ENCODE data around the gene TRAPPC2B.

TRAPPC2B gene

DNA sequence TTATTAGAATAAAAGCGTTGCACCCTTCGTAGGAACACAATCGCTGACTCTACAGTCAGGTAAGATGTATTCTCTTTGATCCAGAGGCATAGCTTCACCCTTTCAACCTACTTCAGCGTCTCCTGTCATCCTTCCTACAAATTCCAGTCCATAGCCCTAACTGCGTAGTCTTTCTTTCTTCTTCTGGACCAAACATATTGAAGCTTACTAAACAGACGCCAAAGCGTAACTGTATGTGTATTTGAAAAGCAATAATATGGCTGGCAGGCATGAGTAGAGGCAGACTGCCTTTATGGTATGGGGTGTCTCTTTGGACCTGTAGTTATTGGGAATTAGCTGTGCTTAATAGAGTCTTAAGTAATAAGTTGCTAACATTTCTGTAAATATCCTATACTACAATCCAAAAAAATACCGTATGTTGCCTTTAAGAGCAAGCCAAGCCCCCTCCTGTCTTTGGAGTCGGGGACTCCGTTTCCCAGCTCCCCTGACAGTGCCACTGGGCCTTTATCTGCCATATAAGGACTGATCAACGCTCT lies 25.9 kb downstream of the TRAPPC2B start:
- H3K4me3 ChIP-seq (ENCODE audit: low read depth, low read length), result peak overlapping the region; percentile 49
- TF ChIP-seq MYC (IDR thresholded peaks at IDR 0.05; ENCODE audit: low read depth, low read length) (no peak), POLR2A (IDR thresholded peaks at IDR 0.05; ENCODE audit: extremely low read depth, insufficient read length) (no peak)
- TF ChIP-seq, protein P1, sequence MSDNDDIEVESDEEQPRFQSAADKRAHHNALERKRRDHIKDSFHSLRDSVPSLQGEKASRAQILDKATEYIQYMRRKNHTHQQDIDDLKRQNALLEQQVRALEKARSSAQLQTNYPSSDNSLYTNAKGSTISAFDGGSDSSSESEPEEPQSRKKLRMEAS (IDR thresholded peaks at IDR 0.05; ENCODE audit: low read depth, low read length), result no peak
- TF ChIP-seq, protein P2, sequence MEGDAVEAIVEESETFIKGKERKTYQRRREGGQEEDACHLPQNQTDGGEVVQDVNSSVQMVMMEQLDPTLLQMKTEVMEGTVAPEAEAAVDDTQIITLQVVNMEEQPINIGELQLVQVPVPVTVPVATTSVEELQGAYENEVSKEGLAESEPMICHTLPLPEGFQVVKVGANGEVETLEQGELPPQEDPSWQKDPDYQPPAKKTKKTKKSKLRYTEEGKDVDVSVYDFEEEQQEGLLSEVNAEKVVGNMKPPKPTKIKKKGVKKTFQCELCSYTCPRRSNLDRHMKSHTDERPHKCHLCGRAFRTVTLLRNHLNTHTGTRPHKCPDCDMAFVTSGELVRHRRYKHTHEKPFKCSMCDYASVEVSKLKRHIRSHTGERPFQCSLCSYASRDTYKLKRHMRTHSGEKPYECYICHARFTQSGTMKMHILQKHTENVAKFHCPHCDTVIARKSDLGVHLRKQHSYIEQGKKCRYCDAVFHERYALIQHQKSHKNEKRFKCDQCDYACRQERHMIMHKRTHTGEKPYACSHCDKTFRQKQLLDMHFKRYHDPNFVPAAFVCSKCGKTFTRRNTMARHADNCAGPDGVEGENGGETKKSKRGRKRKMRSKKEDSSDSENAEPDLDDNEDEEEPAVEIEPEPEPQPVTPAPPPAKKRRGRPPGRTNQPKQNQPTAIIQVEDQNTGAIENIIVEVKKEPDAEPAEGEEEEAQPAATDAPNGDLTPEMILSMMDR (IDR thresholded peaks at IDR 0.05; ENCODE audit: low read depth, low read length), result no peak

DNA sequence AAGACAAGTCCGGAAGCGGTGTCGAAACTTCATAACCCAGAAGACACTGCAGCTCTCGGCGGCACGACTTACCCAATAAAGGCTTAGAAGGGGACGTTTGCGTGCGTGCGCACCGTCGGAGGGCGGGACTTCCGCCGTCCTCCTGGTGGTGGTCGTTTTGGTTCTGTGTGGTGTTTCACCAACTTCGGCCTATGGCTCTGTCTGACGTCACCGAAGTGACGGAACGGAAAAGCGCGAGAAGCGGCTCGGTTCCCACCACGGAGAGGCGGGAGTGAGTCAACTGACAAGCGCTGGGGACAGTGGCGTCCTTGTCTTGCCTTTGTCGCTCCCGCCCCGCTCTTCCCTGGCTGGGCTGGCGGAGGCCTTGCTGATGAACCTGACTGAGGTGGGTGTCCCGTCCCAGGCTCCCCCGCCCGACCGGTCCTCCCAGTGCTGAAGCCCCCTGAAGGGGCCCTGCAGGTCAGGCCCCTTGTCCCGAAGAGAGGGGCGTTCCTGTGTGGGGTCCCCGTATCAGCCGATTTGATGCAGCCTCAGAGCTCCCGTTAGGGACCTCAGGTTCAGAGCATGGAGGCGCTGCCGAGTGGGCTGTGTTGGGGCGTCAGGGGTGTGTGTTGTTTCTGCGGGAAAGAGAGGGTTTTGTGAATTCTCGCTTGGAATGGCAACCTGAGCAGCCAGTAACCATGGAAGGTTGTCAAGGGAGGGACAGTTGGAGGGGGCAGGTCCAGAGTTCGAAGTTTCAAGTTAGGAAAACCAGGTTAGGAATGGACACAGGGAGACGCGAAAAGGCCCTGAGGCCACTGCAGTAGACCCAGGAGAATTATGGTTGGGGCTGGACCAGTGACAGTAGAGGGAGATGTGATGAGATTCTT lies 26.6 kb downstream of the TRAPPC2B start, which contains the start of gene ZNF548:
Gene ZNF548 (plus strand): TSS at position 125 of the 869 bp plus-strand sequence. CDS start 246 bp downstream, at position 371.
- TF ChIP-seq, protein P1 (IDR thresholded peaks at IDR 0.05; ENCODE audit: low read depth, low read length), result peak; percentile 49; the same call in 1 of the 2 replicates
- TF ChIP-seq MYC (IDR thresholded peaks at IDR 0.05; ENCODE audit: low read depth, low read length), result no peak
- TF ChIP-seq POLR2A (IDR thresholded peaks at IDR 0.05; ENCODE audit: extremely low read depth, insufficient read length), result peak; percentile 37
- TF ChIP-seq, protein P2 (IDR thresholded peaks at IDR 0.05; ENCODE audit: low read depth, low read length), result no peak
- DNase-seq (ENCODE audit: low read depth), result peak; percentile 97
- H3K4me3 ChIP-seq (ENCODE audit: low read depth, low read length), result peak within 1 kb of the TSS; percentile 82

More for the DNA sequence above, 25.9 kb downstream of the TRAPPC2B start:
- no peak for DNase-seq (ENCODE audit: low read depth)

DNA sequence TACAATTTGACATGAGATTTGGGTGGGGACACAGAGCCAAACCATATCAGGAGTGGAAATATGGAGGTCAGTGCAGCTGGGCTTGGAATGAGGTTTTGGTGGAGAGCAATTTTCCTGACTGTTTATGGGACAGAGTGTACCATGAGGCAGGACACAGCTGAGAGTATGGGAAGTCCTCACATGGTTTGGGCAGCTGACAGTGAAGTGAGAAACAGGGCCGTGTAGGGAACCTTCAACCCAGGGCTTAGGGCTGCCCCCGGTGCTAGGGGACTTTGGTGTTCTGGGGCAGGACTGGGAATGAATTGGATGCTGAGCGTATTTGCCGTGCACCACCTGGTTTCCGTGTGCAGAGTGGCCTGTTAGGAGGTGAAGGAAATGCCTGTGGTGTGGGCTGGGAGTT lies 32.4 kb downstream of the TRAPPC2B start:
- H3K4me3 ChIP-seq (ENCODE audit: low read depth, low read length), result no peak overlapping the region
- no peak for DNase-seq (ENCODE audit: low read depth)
- no peak for TF ChIP-seq MYC (IDR thresholded peaks at IDR 0.05; ENCODE audit: low read depth, low read length)
- TF ChIP-seq, protein P1 (IDR thresholded peaks at IDR 0.05; ENCODE audit: low read depth, low read length), result no peak
- TF ChIP-seq, protein P2 (IDR thresholded peaks at IDR 0.05; ENCODE audit: low read depth, low read length), result no peak
- TF ChIP-seq POLR2A (IDR thresholded peaks at IDR 0.05; ENCODE audit: extremely low read depth, insufficient read length), result no peak

DNA sequence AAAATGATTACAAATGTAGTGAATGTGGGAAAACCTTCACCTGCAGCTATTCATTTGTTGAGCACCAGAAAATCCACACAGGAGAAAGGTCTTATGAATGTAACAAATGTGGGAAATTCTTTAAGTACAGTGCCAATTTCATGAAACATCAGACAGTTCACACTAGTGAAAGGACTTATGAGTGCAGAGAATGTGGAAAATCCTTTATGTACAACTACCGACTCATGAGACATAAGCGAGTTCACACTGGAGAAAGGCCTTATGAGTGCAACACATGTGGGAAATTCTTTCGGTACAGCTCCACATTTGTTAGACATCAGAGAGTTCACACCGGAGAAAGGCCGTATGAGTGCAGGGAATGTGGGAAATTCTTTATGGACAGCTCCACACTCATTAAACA lies 35.5 kb downstream of the TRAPPC2B start:
- no peak overlapping the region for H3K4me3 ChIP-seq (ENCODE audit: low read depth, low read length)
- TF ChIP-seq, protein P2 (IDR thresholded peaks at IDR 0.05; ENCODE audit: low read depth, low read length), result no peak
- TF ChIP-seq MYC (IDR thresholded peaks at IDR 0.05; ENCODE audit: low read depth, low read length) (no peak), POLR2A (IDR thresholded peaks at IDR 0.05; ENCODE audit: extremely low read depth, insufficient read length) (no peak)
- TF ChIP-seq, protein P1 (IDR thresholded peaks at IDR 0.05; ENCODE audit: low read depth, low read length), result no peak
- DNase-seq (ENCODE audit: low read depth), result no peak

DNA sequence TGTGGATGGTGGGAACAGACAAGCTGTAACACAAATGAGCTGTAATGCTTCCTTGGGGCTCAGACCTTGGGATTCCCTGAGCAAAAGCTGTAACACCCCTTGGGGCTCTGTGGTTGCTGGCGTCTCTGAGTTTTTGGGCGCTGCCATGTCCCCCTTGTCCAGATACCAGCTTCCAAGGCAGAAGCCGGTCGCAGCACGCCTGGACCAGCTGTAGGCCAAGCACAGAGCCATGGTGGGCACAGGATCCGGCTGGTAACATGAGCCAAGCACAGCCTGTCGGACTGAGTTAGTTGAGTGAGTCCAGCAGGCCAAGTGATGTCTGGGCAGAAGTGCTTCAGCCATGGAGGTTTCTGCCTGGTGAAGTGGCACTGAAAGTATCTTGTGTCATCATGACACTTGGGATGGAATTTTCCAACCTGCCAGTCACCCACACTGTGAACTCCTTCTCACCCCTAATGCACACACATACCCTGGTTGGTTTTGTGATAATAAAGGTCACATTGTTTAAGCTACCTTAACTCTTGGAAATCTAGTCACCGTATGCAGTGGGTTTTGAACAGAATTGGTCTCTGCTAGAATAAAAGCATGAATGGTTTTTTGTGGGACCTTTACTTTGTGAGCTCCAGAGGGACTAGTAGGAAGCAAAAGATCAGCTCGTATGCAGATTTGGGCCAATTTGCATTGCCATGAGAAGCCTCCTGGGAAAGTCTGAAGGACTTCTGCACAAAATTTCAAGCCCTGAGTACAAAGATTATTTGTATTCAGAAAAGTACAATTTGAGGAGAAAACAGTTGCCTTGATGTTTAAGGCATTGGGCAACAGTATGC lies 40.6 kb downstream of the TRAPPC2B start:
- H3K4me3 ChIP-seq (ENCODE audit: low read depth, low read length), result no peak overlapping the region
- no peak for DNase-seq (ENCODE audit: low read depth)
- TF ChIP-seq, protein P1 (IDR thresholded peaks at IDR 0.05; ENCODE audit: low read depth, low read length), result no peak
- TF ChIP-seq POLR2A (IDR thresholded peaks at IDR 0.05; ENCODE audit: extremely low read depth, insufficient read length), result no peak
- TF ChIP-seq, protein P2 (IDR thresholded peaks at IDR 0.05; ENCODE audit: low read depth, low read length), result no peak
- TF ChIP-seq MYC (IDR thresholded peaks at IDR 0.05; ENCODE audit: low read depth, low read length), result no peak
